ENCODE measurements around the gene CYP4F2.
"Not testable (repeated sequence)": the region's sequence is repeated elsewhere in the genome, so short reads cannot be mapped to it uniquely, and the experiment has no call there.

The CYP4F2 gene

GRCh38 chr19:15897026-15897737 is 692 bp downstream of the CYP4F2 start:
- DNase-seq = no peak

DNA sequence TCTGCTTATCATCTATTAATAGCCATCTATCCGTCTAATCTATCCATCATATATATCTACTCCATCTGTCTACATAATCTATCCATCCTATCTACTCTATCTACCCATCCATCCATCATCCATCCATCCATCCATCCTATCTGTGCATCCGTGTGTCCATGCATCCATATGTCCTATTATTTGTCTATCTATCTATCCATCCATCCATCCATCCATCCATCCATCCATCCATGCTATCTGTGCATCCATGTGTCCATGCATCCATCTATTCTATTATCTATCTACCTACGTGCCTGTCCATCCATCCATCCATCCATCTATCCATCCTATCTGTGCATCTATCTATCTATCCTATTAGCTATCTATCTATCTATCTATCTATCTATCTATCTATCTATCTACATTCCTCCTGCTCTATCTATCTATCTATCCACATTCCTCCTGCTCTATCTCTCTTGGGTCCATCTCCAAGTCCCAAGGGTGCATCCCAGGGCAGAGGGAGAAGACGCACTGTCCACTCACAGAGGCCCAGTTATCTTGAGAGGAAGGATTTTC is 1.9 kb downstream of the CYP4F2 start:
- no peak for DNase-seq

DNA sequence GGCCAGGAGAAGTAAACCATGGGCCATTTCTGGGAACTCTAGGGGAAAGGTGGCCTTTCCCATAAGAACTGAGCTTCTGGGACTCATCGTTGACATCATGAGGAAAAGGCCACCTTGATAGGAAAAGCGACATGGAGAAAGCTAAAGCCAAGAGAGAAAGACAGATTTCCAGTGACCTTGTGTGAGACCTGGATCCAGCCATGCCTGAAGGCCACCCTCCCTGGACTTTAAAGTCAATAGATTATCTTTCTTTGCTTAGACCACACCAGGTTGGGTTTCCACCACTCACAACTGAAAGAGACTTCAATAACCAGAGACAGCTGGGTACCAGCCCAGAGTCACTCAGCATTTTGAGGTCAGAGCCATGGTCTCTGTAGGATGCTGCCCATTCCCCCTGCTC is 3.5 kb downstream of the CYP4F2 start:
- no peak for DNase-seq

- no peak for DNase-seq
Observed at GRCh38 chr19:15893477-15893876, 4.4 kb downstream of the CYP4F2 start.

DNA sequence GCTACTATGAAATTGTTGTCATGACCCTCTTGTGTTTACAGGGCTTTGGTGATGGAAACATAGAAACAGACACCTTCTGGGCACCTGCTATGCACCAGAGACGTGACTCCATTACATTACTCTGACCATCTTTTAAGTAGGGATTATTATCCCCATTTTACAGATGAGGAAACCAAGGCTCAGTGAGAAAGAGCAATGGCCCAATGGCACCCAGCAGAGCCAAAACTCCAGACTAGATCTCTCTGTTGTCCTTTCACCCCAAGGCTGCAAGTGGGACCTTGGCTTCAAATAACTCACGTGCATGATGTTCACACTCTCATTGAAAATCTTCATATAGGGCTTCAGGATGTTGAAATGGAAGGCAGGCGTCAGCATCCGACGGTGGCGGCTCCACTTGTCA is 5.9 kb downstream of the CYP4F2 start:
- no peak for DNase-seq

GRCh38 chr19:15891434-15891833 is 6.4 kb downstream of the CYP4F2 start:
- no peak for DNase-seq

DNA sequence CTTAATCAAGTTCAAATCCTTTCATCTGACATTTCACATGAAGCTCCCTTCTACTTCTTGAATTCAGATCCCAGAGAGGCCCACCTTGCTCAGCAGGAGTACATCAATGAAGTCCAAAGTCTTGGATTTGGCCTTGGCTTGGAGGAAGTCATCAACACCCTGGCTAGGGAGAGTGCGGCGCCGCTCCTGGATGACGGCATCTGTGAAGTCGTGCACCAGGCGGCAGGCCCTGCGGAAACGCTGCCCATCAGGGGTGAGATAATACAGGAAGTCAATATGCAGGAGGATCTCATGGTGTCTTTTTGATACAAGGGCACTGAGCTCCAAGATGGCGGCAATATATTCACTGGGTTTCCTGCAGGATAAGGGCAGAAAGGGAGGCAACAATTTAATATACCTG is 8.5 kb downstream of the CYP4F2 start:
- not testable (repeated sequence) for DNase-seq

DNA sequence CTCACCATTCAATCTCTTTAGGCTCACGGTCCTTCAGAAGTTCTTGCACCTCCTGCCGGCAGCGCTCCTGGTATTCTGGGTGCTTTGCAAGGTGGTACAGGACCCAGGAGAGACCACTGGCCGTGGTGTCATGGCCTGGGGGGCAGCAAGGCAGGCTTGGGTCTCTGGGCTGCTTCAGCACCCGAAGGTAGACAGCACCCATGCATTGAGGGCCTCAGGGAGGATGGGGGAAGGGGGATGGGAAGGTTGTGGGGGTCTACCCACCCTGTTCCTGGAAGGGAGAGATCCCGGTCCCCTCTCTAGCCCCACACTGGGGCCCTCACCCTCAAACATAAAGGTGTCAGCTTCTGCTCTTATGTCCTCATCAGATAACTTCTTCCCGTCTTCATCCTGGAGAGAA is 12.0 kb downstream of the CYP4F2 start:
- no peak for DNase-seq

DNA sequence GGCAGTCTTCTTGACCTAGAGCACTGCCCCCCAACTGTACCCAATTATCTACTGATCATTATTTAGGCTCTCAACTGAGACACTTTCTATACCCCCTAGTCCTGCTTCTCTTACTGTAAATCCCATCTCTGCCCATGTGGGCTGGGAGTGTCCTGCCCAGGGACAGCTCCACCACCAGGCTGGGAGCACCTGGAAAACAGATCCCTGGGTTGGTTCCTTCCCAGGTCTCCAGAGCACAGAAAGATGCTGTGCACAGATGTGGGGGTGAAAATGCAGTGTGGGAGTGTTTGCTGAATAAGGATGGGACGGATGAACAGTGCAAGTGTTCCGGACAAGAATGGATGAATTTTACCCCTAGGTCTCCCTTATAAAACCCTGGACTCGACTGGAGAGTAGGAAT is 12.7 kb downstream of the CYP4F2 start:
- no peak for DNase-seq

DNA sequence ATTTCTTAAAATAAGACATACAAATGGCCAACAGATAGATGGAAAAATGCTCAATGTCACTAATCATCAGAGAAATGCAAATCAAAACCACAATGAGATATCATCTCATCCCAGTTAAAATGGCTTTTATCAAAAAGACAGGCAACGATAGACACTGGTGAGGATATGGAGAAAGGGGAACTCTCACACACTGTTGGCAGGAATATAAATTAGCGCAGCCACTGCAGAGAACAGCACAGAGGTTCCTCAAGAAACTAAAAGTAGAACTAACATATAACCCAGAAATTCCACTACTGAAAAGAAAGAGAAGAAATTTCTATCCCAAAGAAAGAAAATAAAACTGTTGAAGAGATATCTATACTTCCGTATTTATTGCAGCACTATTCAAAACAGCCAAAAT is 14.5 kb downstream of the CYP4F2 start:
- not testable (repeated sequence) for DNase-seq

DNA sequence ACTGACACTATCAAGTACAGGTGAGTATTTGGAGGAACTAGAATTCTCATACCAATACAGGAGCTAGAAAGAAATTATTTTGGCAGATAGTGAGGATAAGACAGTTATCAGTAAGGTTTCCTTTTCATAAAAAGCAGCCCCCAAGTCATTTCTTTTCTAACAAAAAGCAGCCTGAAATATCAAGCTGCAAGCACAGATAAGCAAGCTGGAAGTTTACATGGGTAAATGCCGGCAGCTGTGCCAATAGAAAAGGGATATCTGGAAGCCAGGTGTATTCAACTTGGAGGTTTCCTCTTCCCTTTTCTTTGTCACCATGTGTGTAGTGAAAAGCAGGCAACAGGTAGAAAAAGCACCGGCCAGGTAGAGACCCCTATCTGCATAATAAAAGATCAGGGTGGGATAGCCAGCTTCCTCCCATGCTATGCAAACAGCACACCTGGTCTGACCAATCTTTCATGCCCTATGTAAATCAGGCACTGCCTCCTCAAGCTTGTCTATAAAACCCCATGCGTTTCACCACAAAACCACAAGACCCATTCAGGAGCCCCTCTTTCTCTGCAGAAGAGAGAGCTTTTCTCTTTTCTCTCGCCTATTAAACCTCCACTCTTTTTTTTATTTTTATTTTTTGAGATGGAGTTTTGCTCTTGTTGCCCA is 22.9 kb downstream of the CYP4F2 start:
- no peak for DNase-seq

DNA sequence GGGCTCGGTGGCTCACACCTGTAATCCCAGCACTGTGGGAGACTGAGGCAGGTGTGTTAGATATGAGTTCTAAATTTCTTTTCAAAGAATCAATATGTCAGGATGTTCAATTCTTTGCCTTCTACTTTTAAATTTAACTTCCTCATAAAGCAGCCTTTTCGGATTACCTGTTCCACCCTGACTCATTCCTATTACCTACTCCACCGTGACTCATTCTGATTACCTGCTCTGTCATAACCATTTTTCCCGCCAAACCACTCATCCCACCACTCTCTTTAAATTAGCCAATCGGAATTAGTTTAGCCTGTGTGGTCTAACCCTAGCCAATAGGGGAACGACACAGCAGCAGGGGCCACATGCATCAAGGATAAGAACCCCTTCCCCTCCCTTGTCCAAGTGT is 24.1 kb downstream of the CYP4F2 start:
- not testable (repeated sequence) for DNase-seq

GRCh38 chr19:15871570-15871969 is 26.3 kb downstream of the CYP4F2 start:
- DNase-seq = no peak

- no peak for DNase-seq
Observed at GRCh38 chr19:15869873-15870272, 28.0 kb downstream of the CYP4F2 start.

DNA sequence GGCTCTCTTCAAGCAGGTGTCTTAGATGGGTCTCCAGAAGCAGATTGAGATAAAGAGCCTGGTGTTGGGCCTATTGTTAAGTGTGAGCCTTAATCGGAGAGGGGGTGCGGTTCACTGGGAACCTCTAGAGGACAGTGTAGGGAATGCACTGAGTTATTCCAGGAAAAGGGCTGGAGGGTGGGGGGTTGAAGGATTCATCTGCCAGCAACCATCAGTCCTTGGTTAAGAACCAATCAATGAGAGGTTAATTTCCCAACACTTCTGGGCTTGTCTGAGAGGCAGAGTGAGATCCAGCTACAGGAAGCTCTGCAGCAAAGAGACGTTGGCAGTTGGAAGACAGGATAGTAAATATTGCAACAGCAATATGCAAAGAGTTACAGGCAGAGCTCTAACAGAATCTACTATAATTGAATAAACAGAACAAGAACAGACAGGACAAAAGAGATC is 28.7 kb downstream of the CYP4F2 start:
- no peak for DNase-seq

- no peak for DNase-seq
Observed at GRCh38 chr19:15866636-15867035, 31.2 kb downstream of the CYP4F2 start.

- DNase-seq = no peak
Observed at GRCh38 chr19:15864824-15865223, 33.0 kb downstream of the CYP4F2 start.

DNA sequence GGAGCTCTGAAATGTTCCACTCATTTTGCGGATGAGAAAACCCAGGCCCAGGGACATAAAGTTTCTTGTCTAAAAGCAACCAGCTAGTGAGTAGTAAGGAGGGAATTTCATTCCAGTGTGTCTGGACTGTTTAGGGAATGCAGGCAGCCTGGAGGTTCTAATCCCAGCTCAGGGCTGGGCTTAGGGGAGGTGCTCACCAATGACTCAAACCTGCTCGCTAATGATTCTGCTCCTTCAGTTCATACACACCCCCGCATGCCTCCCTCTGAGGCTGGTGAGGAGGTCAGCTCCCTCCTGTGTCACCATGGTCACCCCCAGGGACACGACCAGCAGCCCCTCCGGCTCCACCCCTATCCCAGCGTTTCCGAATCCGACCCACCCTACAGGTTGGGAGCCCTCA is 34.6 kb downstream of the CYP4F2 start:
- DNase-seq = no peak

- no peak for DNase-seq
Observed at GRCh38 chr19:15862444-15862843, 35.4 kb downstream of the CYP4F2 start.

DNA sequence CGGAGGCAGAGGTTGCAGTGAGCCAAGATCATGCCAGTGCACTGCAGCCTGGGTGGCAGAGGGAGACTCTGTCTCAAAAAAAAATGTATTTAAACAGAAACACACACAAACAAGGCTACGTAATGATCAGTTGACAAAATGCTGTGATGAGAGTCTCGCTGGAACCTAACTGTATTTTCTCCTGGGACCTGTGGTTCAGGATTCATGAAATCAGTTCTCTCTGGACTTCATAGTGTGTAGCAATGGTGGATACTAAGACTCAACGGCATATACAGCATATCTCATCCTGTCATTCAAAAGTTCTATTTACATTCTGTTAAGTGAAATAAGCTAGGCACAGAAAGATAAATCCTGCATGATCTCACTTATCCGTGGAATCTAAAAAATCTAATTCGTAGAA is 37.4 kb downstream of the CYP4F2 start:
- DNase-seq = no peak

DNA sequence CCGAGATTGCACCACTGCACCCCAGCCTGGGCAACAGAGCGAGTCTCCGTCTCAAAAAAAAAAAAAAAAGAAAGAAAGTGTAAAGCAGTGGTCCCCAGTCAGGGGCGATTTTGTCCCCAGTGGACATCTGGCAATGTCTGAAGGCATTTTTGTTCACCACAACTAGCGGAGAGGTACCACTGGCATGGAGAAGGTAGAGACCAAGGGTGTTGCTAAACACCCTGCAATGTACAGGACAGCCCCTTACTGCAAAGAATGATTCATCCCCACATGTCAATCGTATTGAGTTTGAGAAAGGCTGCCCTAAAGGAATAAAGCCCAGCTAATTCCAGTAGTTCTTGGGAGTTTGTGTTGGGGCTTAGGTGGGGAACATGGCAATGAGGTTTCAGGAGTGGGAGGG is 38.7 kb downstream of the CYP4F2 start:
- no peak for DNase-seq

- no peak for DNase-seq
Observed at GRCh38 chr19:15850385-15850784, 47.5 kb downstream of the CYP4F2 start.

DNA sequence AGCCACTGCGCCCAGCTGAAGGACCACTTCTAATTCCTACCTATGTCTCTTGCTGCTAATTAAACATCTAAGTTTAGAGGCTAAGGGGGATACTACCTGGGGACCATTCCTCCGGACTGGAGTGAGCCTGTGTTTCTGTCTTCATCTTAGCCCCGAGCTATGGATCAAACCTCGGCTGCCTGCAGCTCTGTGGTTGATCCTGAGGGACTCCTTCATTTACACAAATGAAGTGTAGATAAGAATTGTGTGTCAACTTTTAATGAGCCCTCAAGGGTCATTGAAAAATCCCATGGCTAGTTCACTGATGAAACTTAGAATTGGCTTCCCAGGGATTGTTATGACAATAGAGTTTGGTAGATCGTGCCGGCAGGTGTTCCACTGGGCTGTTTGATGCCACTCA is 51.0 kb downstream of the CYP4F2 start:
- no peak for DNase-seq

DNA sequence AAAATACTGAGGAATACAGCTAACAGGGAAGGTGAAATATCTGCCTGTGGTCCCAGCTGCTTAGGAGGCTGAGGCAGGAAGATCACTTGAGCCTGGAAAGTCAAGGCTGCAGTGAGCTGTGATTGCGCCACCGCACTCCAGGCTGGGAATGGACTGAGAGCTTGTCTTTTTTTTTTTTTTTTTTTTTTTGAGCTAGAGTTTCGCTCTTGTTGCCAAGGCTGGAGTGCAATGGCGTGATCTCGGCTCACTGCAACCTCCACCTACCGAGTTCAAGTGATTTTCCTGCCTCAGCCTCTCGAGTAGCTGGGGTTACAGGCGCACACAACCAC is 54.0 kb downstream of the CYP4F2 start:
- DNase-seq = not testable (repeated sequence)
